Measurements from ENCODE around the gene SUCLG2.

- TF ChIP-seq CTCF (IDR thresholded peaks at IDR 0.05): no peak
- no peak for TF ChIP-seq EZH2 (IDR thresholded peaks at IDR 0.05)
- TF ChIP-seq EZH2phosphoT487 (IDR thresholded peaks at IDR 0.05): no peak
Observed at GRCh38 chr3:67587301-67587700, 67.1 kb downstream of the SUCLG2 start.
